Neural cell (in vitro differentiated cells): ENCODE measurements around the gene AHI1.

Source experiments
- CTCF ChIP-seq: fragments of 450-650 bp; IDR thresholded peaks from 2 replicates; pipeline ENCODE4 v1.5.1; 2014; ENCODE audit warnings: antibody characterized with exemption, mild to moderate bottlenecking, moderate library complexity; ENCODE audit not compliant: poor library complexity, severe bottlenecking
- EP300 ChIP-seq: fragments of 450-650 bp; conservative IDR thresholded peaks from 2 replicates; pipeline ENCODE4 v1.6.1; 2014; ENCODE audit warnings: antibody characterized with exemption, mild to moderate bottlenecking, moderate library complexity; ENCODE audit not compliant: poor library complexity, severe bottlenecking
- EZH2 ChIP-seq: fragments of 200-600, 300-800 bp; shearing (Covaris generic), sonication (generic); IDR thresholded peaks from 2 replicates; pipeline ENCODE4 v1.6.1; 2014; ENCODE audit warnings: antibody characterized with exemption, low read length, borderline replicate concordance, mild to moderate bottlenecking; ENCODE audit not compliant: insufficient read depth, poor library complexity, severe bottlenecking
- MXI1 ChIP-seq: fragments of 450-650 bp; conservative IDR thresholded peaks from 2 replicates; pipeline ENCODE4 v1.6.1; 2014; ENCODE audit warnings: antibody characterized with exemption, mild to moderate bottlenecking; ENCODE audit not compliant: poor library complexity, severe bottlenecking
- POLR2AphosphoS5 ChIP-seq: IDR thresholded peaks from 2 replicates; pipeline ENCODE4 v1.6.1; 2012
- RAD21 ChIP-seq: fragments of 450-650 bp; conservative IDR thresholded peaks from 2 replicates; pipeline ENCODE4 v1.6.1; 2014; ENCODE audit warnings: antibody characterized with exemption, mild to moderate bottlenecking, moderate library complexity
- REST ChIP-seq: IDR thresholded peaks from 2 replicates; pipeline ENCODE4 v1.6.1; 2012; ENCODE audit warnings: borderline replicate concordance
- TAF1 ChIP-seq: IDR thresholded peaks from 2 replicates; pipeline ENCODE4 v1.6.1; 2012; ENCODE audit warnings: low read depth

- TF ChIP-seq CTCF (no peak), POLR2AphosphoS5 (no peak), TAF1 (no peak), REST (no peak), EP300 (no peak), EZH2 (no peak), RAD21 (no peak), MXI1 (no peak)
Observed at GRCh38 chr6:135481783-135482369, 15.7 kb downstream of the AHI1 start.
